ENCODE measurements around the gene XPNPEP3. TPM values are rescaled to one million over a fixed set of nuclear protein-coding genes. Genes with fewer than 3 reads are reported as not detected.
"Not testable (repeated sequence)": the region's sequence is repeated elsewhere in the genome, so short reads cannot be mapped to it uniquely, and the experiment has no call there.

Gene XPNPEP3
- total RNA-seq, 6 experiments from 2014 or later: 9.2 to 33.7 (median 18.5) TPM

DNA sequence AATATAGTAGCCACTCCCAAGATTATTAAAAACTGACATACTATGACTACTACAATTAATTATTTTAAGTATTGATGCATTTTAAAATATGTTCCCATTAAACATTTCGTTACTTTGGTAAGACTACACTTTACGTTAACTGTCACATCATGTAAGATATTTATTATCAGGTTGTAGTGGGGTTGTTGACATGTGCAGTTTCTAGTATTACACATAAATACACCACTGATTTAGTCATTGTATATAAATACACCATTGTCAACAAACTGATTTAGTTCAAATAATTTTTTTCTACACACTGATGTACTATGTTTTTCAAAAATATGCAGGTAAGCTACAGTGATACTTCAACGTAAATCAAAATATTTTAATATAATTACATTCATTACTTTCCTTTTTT, 12.0 kb upstream of the XPNPEP3 start:
- intact Hi-C loops (cut with DNase I): no loop called here
- peaks cover 0 to 99% (median 35%) of the 10 kb centered on the region in 4 donors for H3K36me3 ChIP-seq
- no peak for DNase-seq
- 92% methylated on average over 3 of the region's 3 CpGs for WGBS (ENCODE audit: insufficient coverage, low coverage, low lambda C conversion rate, missing lambda C conversion rate)
- no peak overlapping the region for H3K4me3 ChIP-seq
- no peaks in the 10 kb centered on the region for H3K9me3 ChIP-seq
- peaks cover 0 to 6% (median 0%) of the 10 kb centered on the region in 4 donors for H3K4me1 ChIP-seq
- ATAC-seq: no peak
- no peaks in the 10 kb centered on the region for H3K27me3 ChIP-seq
- H3K27ac ChIP-seq: no peak overlapping the region
- TF ChIP-seq POLR2A (IDR thresholded peaks at IDR 0.05): no peak
- TF ChIP-seq CTCF (IDR thresholded peaks at IDR 0.05): no peak

DNA sequence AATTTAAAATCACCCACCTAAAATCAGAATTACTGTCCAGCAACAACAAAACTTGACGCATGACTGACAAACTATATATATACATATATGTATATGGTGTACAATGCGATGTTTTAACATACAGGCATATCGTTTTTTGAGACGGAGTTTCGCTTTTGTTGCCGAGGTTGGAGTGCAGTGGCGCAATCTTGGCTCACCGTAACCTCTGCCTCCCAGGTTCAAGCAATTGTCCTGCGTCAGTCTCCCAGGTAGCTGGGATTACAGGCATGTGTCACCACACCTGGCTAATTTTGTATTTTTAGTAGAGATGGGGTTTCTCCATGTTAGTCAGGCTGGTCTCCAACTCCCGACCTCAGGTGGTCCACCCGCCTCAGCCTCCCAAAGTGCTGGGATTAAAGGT, 11.1 kb upstream of the XPNPEP3 start:
- H3K4me3 ChIP-seq; H3K9me3 ChIP-seq; intact Hi-C loops (cut with DNase I); H3K27me3 ChIP-seq; H3K27ac ChIP-seq; H3K4me1 ChIP-seq: not testable (repeated sequence)
- H3K36me3 ChIP-seq: peaks cover 0 to 98% (median 33%) of the 10 kb centered on the region in 4 donors
- peak in 2 of 4 donors; percentile 49 to 71 for ATAC-seq
- WGBS (ENCODE audit: insufficient coverage, low coverage, low lambda C conversion rate, missing lambda C conversion rate): 55% methylated on average over 11 of the region's 11 CpGs
- DNase-seq: peak in 2 of 3 donors; percentile 48 to 71

GRCh38 chr22:40853333-40853732, 3.6 kb upstream of the XPNPEP3 start:
- H3K27ac ChIP-seq: peak overlapping the region in 2 of 3 donors; percentile 36 to 100
- H3K27me3 ChIP-seq: no peaks in the 10 kb centered on the region
- intact Hi-C loops (cut with DNase I): no loop called here
- H3K36me3 ChIP-seq: peaks cover 0 to 24% (median 8%) of the 10 kb centered on the region in 4 donors
- DNase-seq (no peak), ATAC-seq (no peak)
- no peaks in the 10 kb centered on the region for H3K9me3 ChIP-seq
- H3K4me3 ChIP-seq: peak overlapping the region in 2 of 3 donors; percentile 25 to 85
- no peak for TF ChIP-seq POLR2A (IDR thresholded peaks at IDR 0.05)
- TF ChIP-seq CTCF (IDR thresholded peaks at IDR 0.05): no peak
- 0% methylated on average over 1 of the region's 1 CpG for WGBS (ENCODE audit: insufficient coverage, low coverage, low lambda C conversion rate, missing lambda C conversion rate)
- H3K4me1 ChIP-seq: peaks cover 0 to 44% (median 22%) of the 10 kb centered on the region in 4 donors

DNA sequence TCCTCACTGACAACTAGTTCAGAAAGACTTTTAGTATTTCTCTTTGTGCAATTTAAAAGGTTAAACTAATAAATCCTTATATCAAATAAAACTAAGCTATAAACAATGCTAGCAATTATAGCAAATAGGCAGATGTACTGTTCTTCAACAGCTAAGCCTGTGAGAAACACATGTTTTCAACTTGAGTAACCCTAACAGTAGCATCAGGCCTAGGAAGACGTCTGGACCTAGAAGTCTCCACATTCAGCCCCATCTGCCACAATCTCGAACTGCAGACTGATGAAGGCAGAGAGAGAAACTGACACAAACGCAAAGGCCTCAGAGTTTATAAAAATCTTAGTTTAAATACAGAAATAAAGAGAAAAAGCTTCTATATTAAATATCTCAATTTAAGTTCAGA, 3.0 kb upstream of the XPNPEP3 start:
- Histone ChIP-seq H3K4me3 (peak overlapping the region in 2 of 3 donors; percentile 25 to 85), H3K27ac (peak overlapping the region in 2 of 3 donors; percentile 36 to 100), H3K9me3 (no peaks in the 10 kb centered on the region), H3K36me3 (peaks cover 0 to 17% (median 6%) of the 10 kb centered on the region in 4 donors), H3K4me1 (peaks cover 0 to 48% (median 24%) of the 10 kb centered on the region in 4 donors), H3K27me3 (no peaks in the 10 kb centered on the region)
- intact Hi-C loops (cut with DNase I): no loop called here
- WGBS (ENCODE audit: insufficient coverage, low coverage, low lambda C conversion rate, missing lambda C conversion rate): 21% methylated on average over 3 of the region's 3 CpGs
- no peak for DNase-seq
- TF ChIP-seq CTCF (IDR thresholded peaks at IDR 0.05): no peak
- no peak for TF ChIP-seq POLR2A (IDR thresholded peaks at IDR 0.05)
- no peak for ATAC-seq

- peak overlapping the region; percentile 72 to 92 (median 85) for H3K4me3 ChIP-seq
- intact Hi-C loops (cut with DNase I): no loop called here
- peak overlapping the region; percentile 98 to 100 (median 99) for H3K27ac ChIP-seq
- H3K9me3 ChIP-seq: no peaks in the 10 kb centered on the region
- ATAC-seq (no peak), DNase-seq (no peak)
- TF ChIP-seq CTCF (IDR thresholded peaks at IDR 0.05): no peak
- WGBS (ENCODE audit: insufficient coverage, low coverage, low lambda C conversion rate, missing lambda C conversion rate): 16% methylated on average over 19 of the region's 20 CpGs
- no peaks in the 10 kb centered on the region for H3K27me3 ChIP-seq
- H3K36me3 ChIP-seq: peaks cover 0 to 4% (median under 1%) of the 10 kb centered on the region in 4 donors
- H3K4me1 ChIP-seq: peaks cover 0 to 52% (median 24%) of the 10 kb centered on the region in 4 donors
Observed at GRCh38 chr22:40855071-40855978, 1.6 kb upstream of the XPNPEP3 start.
